Neural progenitor cell (in vitro differentiated cells): ENCODE results near the gene MEI1. TPM values are rescaled to one million over a fixed set of nuclear protein-coding genes. Genes with fewer than 3 reads are reported as not detected.

Experiments
- DNase-seq: peaks from one replicate; pipeline ENCODE4 v3.0.0-alpha.2; 2016; ENCODE audit warnings: low spot score
- H2AFZ ChIP-seq: fragments of 200-600 bp; sonication (generic); replicated peaks from 2 replicates; pipeline ENCODE4 v1.6.1; 2016; ENCODE audit warnings: antibody characterized with exemption
- H3F3A ChIP-seq: fragments of 200-600 bp; sonication (generic); 2 replicates; pipeline ENCODE4 v1.6.1; 2016; ENCODE audit warnings: antibody characterized with exemption, low read depth
- H3K27ac ChIP-seq: fragments of 200-600 bp; sonication (generic); 2 replicates; pipeline ENCODE4 v1.5.1; 2016; ENCODE audit warnings: mild to moderate bottlenecking
- H3K27me3 ChIP-seq: fragments of 200-600 bp; sonication (generic); 2 replicates; pipeline ENCODE4 v1.6.1; 2016; ENCODE audit warnings: mild to moderate bottlenecking, moderate library complexity
- H3K36me3 ChIP-seq: fragments of 200-600 bp; sonication (generic); 2 replicates; pipeline ENCODE4 v1.5.1; 2016
- H3K4me1 ChIP-seq: fragments of 200-600 bp; sonication (generic); 2 replicates; pipeline ENCODE4 v1.6.1; 2016; ENCODE audit warnings: mixed run types
- H3K4me2 ChIP-seq: fragments of 200-600 bp; sonication (generic); 2 replicates; pipeline ENCODE4 v1.6.1; 2016
- H3K4me3 ChIP-seq: fragments of 200-600 bp; sonication (generic); 2 replicates; pipeline ENCODE4 v1.5.1; 2016
- H3K79me2 ChIP-seq: fragments of 200-600 bp; sonication (generic); 2 replicates; pipeline ENCODE4 v1.6.1; 2016; ENCODE audit warnings: low read depth
- H3K9ac ChIP-seq: fragments of 200-600 bp; sonication (generic); 2 replicates; pipeline ENCODE4 v1.6.1; 2016
- H3K9me3 ChIP-seq: fragments of 200-600 bp; sonication (generic); 2 replicates; pipeline ENCODE4 v1.5.1; 2016; ENCODE audit warnings: low read depth
- H4K20me1 ChIP-seq: fragments of 200-600 bp; sonication (generic); 2 replicates; pipeline ENCODE4 v1.6.1; 2016; ENCODE audit warnings: low read depth
- H3K27ac Mint-ChIP-seq: 3 replicates; pipeline ENCODE4 v1.8.0; 2021; ENCODE audit warnings: mixed read lengths
- H3K27me3 Mint-ChIP-seq: 2 replicates; pipeline ENCODE4 v1.8.0; 2022; ENCODE audit warnings: low read depth, mild to moderate bottlenecking, inconsistent platforms, moderate library complexity, mixed read lengths; ENCODE audit not compliant: insufficient read depth
- H3K36me3 Mint-ChIP-seq: 3 replicates; pipeline ENCODE4 v1.8.0; 2021; ENCODE audit warnings: mixed read lengths
- H3K4me1 Mint-ChIP-seq: 3 replicates; pipeline ENCODE4 v1.8.0; 2021; ENCODE audit warnings: mixed read lengths
- H3K4me3 Mint-ChIP-seq: 3 replicates; pipeline ENCODE4 v1.8.0; 2021; ENCODE audit warnings: mild to moderate bottlenecking, moderate library complexity, mixed read lengths
- H3K9me3 Mint-ChIP-seq: 3 replicates; pipeline ENCODE4 v1.8.0; 2020; ENCODE audit warnings: mixed read lengths
- CTCF ChIP-seq: fragments of 200-600 bp; sonication (generic); IDR thresholded peaks from 2 replicates; pipeline ENCODE4 v1.5.1; 2017; ENCODE audit warnings: antibody characterized with exemption, mild to moderate bottlenecking
- EZH2 ChIP-seq: fragments of 200-600 bp; sonication (generic); IDR thresholded peaks from 2 replicates; pipeline ENCODE4 v1.6.1; 2017; ENCODE audit warnings: antibody characterized with exemption, mild to moderate bottlenecking, moderate library complexity
- EZH2phosphoT487 ChIP-seq: fragments of 200-600 bp; sonication (generic); IDR thresholded peaks from 2 replicates; pipeline ENCODE4 v1.6.1; 2017; ENCODE audit warnings: antibody characterized with exemption
- total RNA-seq: library from RNA; depleted of rRNA; stranded (reverse); fragments of >200 nt; gene quantifications from 2 replicates; pipeline ENCODE4 v1.2.3, GENCODE V29; 2015; ENCODE audit warnings: low replicate concordance

Gene MEI1
- total RNA-seq, 1 donor from 2014 or later, result not detected

- Histone ChIP-seq H3K9me3 (no peaks in the 10 kb centered on the region), H3K4me1 (no peaks in the 10 kb centered on the region), H2AFZ (no peak overlapping the region), H3K27me3 (no peaks in the 10 kb centered on the region), H3F3A (peaks cover 3% of the 10 kb centered on the region), H3K27ac (no peak overlapping the region), H3K79me2 (peaks cover 12% of the 10 kb centered on the region), H4K20me1 (no peaks in the 10 kb centered on the region), H3K4me3 (no peak overlapping the region), H3K4me2 (no peak overlapping the region), H3K36me3 (peaks cover 31% of the 10 kb centered on the region), H3K9ac (no peak overlapping the region)
- no peak for DNase-seq
- Mint-ChIP-seq H3K27ac (no peak overlapping the region), H3K4me3 (no peak overlapping the region), H3K36me3 (peaks cover 18% of the 10 kb centered on the region), H3K27me3 (peaks cover 2% of the 10 kb centered on the region), H3K9me3 (no peaks in the 10 kb centered on the region), H3K4me1 (no peaks in the 10 kb centered on the region)
- TF ChIP-seq EZH2phosphoT487, result no peak
- TF ChIP-seq EZH2, result no peak
- TF ChIP-seq CTCF, result no peak
Observed at GRCh38 chr22:41650821-41651220, 48.5 kb upstream of the MEI1 start.

- H3K4me3 Mint-ChIP-seq, result no peak overlapping the region
Observed at GRCh38 chr22:41654322-41654721, 45.0 kb upstream of the MEI1 start.

GRCh38 chr22:41656556-41656955 lies 42.7 kb upstream of the MEI1 start:
- H3K27ac Mint-ChIP-seq, result no peak overlapping the region
- peaks cover 31% of the 10 kb centered on the region for H3K36me3 Mint-ChIP-seq

More at GRCh38 chr22:41654322-41654721, 45.0 kb upstream of the MEI1 start:
- Mint-ChIP-seq H3K4me1 (no peaks in the 10 kb centered on the region), H3K36me3 (peaks cover 23% of the 10 kb centered on the region), H3K9me3 (no peaks in the 10 kb centered on the region), H3K27me3 (peaks cover 2% of the 10 kb centered on the region), H3K27ac (no peak overlapping the region)
- Histone ChIP-seq H3K27ac (no peak overlapping the region), H3K36me3 (peaks cover 26% of the 10 kb centered on the region), H3K4me2 (no peak overlapping the region), H4K20me1 (no peaks in the 10 kb centered on the region), H3K4me3 (no peak overlapping the region), H3K79me2 (no peaks in the 10 kb centered on the region), H3K9me3 (no peaks in the 10 kb centered on the region), H3K4me1 (no peaks in the 10 kb centered on the region), H3K27me3 (no peaks in the 10 kb centered on the region), H2AFZ (no peak overlapping the region), H3F3A (peaks cover 9% of the 10 kb centered on the region), H3K9ac (no peak overlapping the region)
- DNase-seq, result no peak
- TF ChIP-seq EZH2phosphoT487 (no peak), EZH2 (no peak), CTCF (no peak)

More at GRCh38 chr22:41656556-41656955, 42.7 kb upstream of the MEI1 start:
- Histone ChIP-seq H3K27me3 (no peaks in the 10 kb centered on the region), H3K9me3 (no peaks in the 10 kb centered on the region), H3K27ac (no peak overlapping the region), H4K20me1 (no peaks in the 10 kb centered on the region), H3K36me3 (peaks cover 23% of the 10 kb centered on the region), H3K4me1 (no peaks in the 10 kb centered on the region), H3K4me3 (no peak overlapping the region), H3K4me2 (no peak overlapping the region), H3K79me2 (no peaks in the 10 kb centered on the region), H3K9ac (no peak overlapping the region), H2AFZ (no peak overlapping the region), H3F3A (peaks cover 26% of the 10 kb centered on the region)
- H3K9me3 Mint-ChIP-seq, result no peaks in the 10 kb centered on the region
- TF ChIP-seq EZH2 (no peak), EZH2phosphoT487 (no peak), CTCF (no peak)
- peaks cover 2% of the 10 kb centered on the region for H3K27me3 Mint-ChIP-seq
- no peaks in the 10 kb centered on the region for H3K4me1 Mint-ChIP-seq
- DNase-seq, result no peak
- H3K4me3 Mint-ChIP-seq, result no peak overlapping the region
